CD14-positive monocyte (primary cell): Measurements from ENCODE around the gene MYO18A. TPM values are rescaled to one million over a fixed set of nuclear protein-coding genes. Genes with fewer than 3 reads are reported as not detected.

Experiments
- DNase-seq, 3 donors: peaks; one replicate each; pipeline ENCODE4 v3.0.0-alpha.2; 2011 to 2022
- H2AFZ ChIP-seq: 2 replicates; pipeline ENCODE4 v1.6.0; 2012; ENCODE audit warnings: mild to moderate bottlenecking, low read depth, low read length, inconsistent platforms; ENCODE audit not compliant: insufficient read depth, poor library complexity, severe bottlenecking
- H3K27ac ChIP-seq, 2 donors: 1 replicate in 1 of 2; 2 replicates in 1 of 2; pipeline ENCODE4 v1.5.1; 2012 to 2013; ENCODE audit warnings: low read length in 2 of 2, control low read depth in 1 of 2, inconsistent platforms in 1 of 2, low read depth in 1 of 2, mild to moderate bottlenecking in 1 of 2
- H3K27me3 ChIP-seq, 2 donors: one replicate each; pipeline versions ENCODE4 v1.6.0 to v1.6.1; 2011 to 2013; ENCODE audit warnings: low read length in 2 of 2; ENCODE audit not compliant: control insufficient read depth in 2 of 2, insufficient read depth in 2 of 2
- H3K36me3 ChIP-seq, 2 donors: replicated peaks in 1 of 2; 1 replicate in 1 of 2; 2 replicates in 1 of 2; pipeline versions ENCODE4 v1.5.1 to v1.6.1; 2012 to 2013; ENCODE audit warnings: low read length in 2 of 2, control low read depth in 1 of 2, inconsistent platforms in 1 of 2, mild to moderate bottlenecking in 1 of 2; ENCODE audit not compliant: insufficient read depth in 2 of 2, control insufficient read depth in 1 of 2
- H3K4me1 ChIP-seq, 2 donors: 1 replicate in 1 of 2; 2 replicates in 1 of 2; pipeline versions ENCODE4 v1.5.1 to v1.6.1; 2012 to 2013; ENCODE audit warnings: low read length in 2 of 2, control low read depth in 1 of 2, inconsistent platforms in 1 of 2, mild to moderate bottlenecking in 1 of 2, moderate library complexity in 1 of 2; ENCODE audit not compliant: insufficient read depth in 2 of 2, control insufficient read depth in 1 of 2
- H3K4me2 ChIP-seq: replicated peaks from 2 replicates; pipeline ENCODE3; 2012; ENCODE audit warnings: low read length, moderate library complexity, mild to moderate bottlenecking; ENCODE audit not compliant: poor library complexity, severe bottlenecking; ENCODE audit errors: extremely low read depth
- H3K4me3 ChIP-seq, 3 experiments: fragments of 200-600 bp in 1 of 3; sonication (generic) in 1 of 3; replicated peaks in 1 of 3; 1 replicate in 2 of 3; 2 replicates in 1 of 3; pipeline ENCODE4 v1.5.1; 2011 to 2013; ENCODE audit warnings: low read length in 3 of 3, mild to moderate bottlenecking in 3 of 3, control low read depth in 2 of 3, low read depth in 2 of 3, inconsistent platforms in 1 of 3, moderate library complexity in 1 of 3
- H3K79me2 ChIP-seq: 2 replicates; pipeline ENCODE4 v1.6.0; 2012; ENCODE audit warnings: mild to moderate bottlenecking, control low read depth, inconsistent platforms, low read length, moderate library complexity; ENCODE audit not compliant: insufficient read depth
- H3K9ac ChIP-seq: 2 replicates; pipeline ENCODE4 v1.6.0; 2017; ENCODE audit warnings: low read length, mild to moderate bottlenecking; ENCODE audit not compliant: insufficient read depth, poor library complexity, severe bottlenecking
- H3K9me3 ChIP-seq, 2 donors: replicated peaks in 1 of 2; 1 replicate in 1 of 2; 2 replicates in 1 of 2; pipeline versions ENCODE4 v1.5.1 to v1.6.1; 2012 to 2013; ENCODE audit warnings: low read length in 2 of 2, control low read depth in 1 of 2; ENCODE audit not compliant: control insufficient read depth in 1 of 2, insufficient read depth in 1 of 2
- H4K20me1 ChIP-seq: 2 replicates; pipeline ENCODE4 v1.6.0; 2012; ENCODE audit warnings: mild to moderate bottlenecking, low read length, control low read depth, moderate library complexity; ENCODE audit not compliant: insufficient read depth
- H3K27ac Mint-ChIP-seq, 7 donors: one replicate each; pipeline ENCODE4 v1.8.0; 2020; ENCODE audit warnings: mild to moderate bottlenecking in 7 of 7, mixed read lengths in 7 of 7, moderate library complexity in 6 of 7, inconsistent platforms in 2 of 7
- H3K27me3 Mint-ChIP-seq, 3 donors: one replicate each; pipeline ENCODE4 v1.8.0; 2021 to 2022; ENCODE audit warnings: low read depth in 3 of 3, mild to moderate bottlenecking in 3 of 3, mixed read lengths in 3 of 3, moderate library complexity in 3 of 3, inconsistent platforms in 1 of 3
- H3K36me3 Mint-ChIP-seq, 2 donors: one replicate each; pipeline ENCODE4 v1.8.0; 2020; ENCODE audit warnings: mixed read lengths in 2 of 2, inconsistent platforms in 1 of 2, mild to moderate bottlenecking in 1 of 2
- H3K4me1 Mint-ChIP-seq: one replicate; pipeline ENCODE4 v1.8.0; 2020; ENCODE audit warnings: mild to moderate bottlenecking, mixed read lengths
- H3K4me3 Mint-ChIP-seq, 2 donors: one replicate each; pipeline ENCODE4 v1.8.0; 2020; ENCODE audit warnings: mild to moderate bottlenecking in 2 of 2, mixed read lengths in 2 of 2, moderate library complexity in 1 of 2
- H3K9me3 Mint-ChIP-seq, 7 donors: one replicate each; pipeline ENCODE4 v1.8.0; 2020 to 2022; ENCODE audit warnings: mixed read lengths in 7 of 7, mild to moderate bottlenecking in 6 of 7, moderate library complexity in 6 of 7, inconsistent platforms in 2 of 7
- CTCF ChIP-seq: fragments of 200-600 bp; IDR thresholded peaks from one replicate; pipeline ENCODE4 v1.8.0; 2022; ENCODE audit warnings: antibody characterized with exemption, mild to moderate bottlenecking
- WGBS: methylation state at CpG from one replicate; pipeline ENCODE4 v1.1.5; 2013; ENCODE audit warnings: missing lambda C conversion rate; ENCODE audit not compliant: insufficient coverage; 5-methylcytosine and 5-hydroxymethylcytosine counted together
- intact Hi-C, 2 donors: fragments of 100-400 bp; cut with micrococcal nuclease; formaldehyde crosslinking; loops; one replicate each; pipeline versions ENCODE4 v1.15.0 to v1.15.1; 2023
- polyA plus RNA-seq, 3 donors: library from polyadenylated mRNA; depleted of rRNA in 1 of 3; unstranded in 2 of 3; stranded (reverse) in 1 of 3; fragments of 300-500 nt in 2 of 3; fragments of >200 nt in 1 of 3; fragmentation: Illumina TruSeq in 2 of 3; gene quantifications; 1 replicate in 2 of 3; 2 replicates in 1 of 3; pipeline ENCODE4 v1.2.3, GENCODE V29; 2012 to 2021

The MYO18A gene
- polyA plus RNA-seq, 3 donors: 6.3 to 40.2 (median 11.0) TPM

DNA sequence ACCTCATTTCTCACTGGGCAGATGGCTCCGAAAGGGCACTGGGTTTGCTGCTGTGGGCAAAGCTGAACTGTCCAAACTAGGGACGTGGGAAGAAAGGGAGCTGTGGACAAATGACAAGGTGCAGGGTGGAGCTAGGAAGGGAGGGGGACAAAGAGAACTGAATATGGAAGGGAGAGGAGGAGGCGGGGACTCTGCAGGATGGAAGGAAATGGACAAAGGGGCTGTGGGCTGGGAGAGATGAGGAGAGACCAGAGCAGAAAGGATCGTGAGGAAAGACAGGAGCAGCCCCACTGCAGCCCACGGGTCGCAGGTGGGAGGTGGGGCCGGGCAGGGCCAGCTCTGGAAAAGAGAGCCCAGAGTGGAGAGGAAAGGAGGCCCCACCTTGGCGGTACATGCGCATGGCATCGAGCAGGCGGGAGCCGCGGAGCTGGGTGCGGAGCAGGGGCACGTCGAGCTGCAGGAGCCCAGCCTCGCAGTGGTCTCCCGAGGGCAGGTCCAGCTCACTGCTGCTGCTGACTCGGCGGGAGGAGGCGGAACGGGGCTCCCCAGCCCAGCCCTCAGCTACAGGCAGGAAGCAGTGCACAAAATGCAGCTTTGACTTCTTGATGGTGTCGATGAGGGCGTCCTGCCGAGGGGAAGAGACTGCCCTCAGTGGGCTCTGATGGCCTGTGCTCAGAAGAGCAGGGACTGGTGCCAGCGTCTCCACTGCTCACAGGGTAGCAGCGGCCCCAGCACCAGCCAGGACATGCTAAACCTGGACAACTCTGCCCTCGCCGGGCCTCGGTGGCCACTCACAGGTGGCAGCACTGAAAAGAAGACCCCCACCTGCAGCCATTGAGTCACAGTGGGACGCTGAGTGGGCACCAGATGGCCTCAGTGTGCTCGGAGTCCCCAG, 70.5 kb downstream of the MYO18A start:
- H3K27ac ChIP-seq: no peak overlapping the region
- TF ChIP-seq CTCF: no peak
- no peak overlapping the region for H3K9ac ChIP-seq
- 97% methylated on average over 29 of the region's 32 CpGs for WGBS
- H3K27ac Mint-ChIP-seq: peak overlapping the region in 3 of 7 donors; percentile 16 to 75 (median 19)
- H2AFZ ChIP-seq: no peak overlapping the region
- H3K4me1 Mint-ChIP-seq: peaks cover 25% of the 10 kb centered on the region
- H3K9me3 ChIP-seq: no peaks in the 10 kb centered on the region
- H3K36me3 ChIP-seq: peaks cover 90 to 99% of the 10 kb centered on the region in 2 donors
- peaks cover 75 to 98% of the 10 kb centered on the region in 2 donors for H3K36me3 Mint-ChIP-seq
- no peak for DNase-seq
- H3K4me3 Mint-ChIP-seq: no peak overlapping the region
- peaks cover 13% of the 10 kb centered on the region for H4K20me1 ChIP-seq
- no peaks in the 10 kb centered on the region for H3K9me3 Mint-ChIP-seq
- H3K4me3 ChIP-seq: no peak overlapping the region
- H3K27me3 ChIP-seq: no peaks in the 10 kb centered on the region
- intact Hi-C loops: loop anchor here in 1 of 2 donors (10.0 kb wide), 2 partner anchors 205 to 345 kb away; partner anchors contain the start of gene DHRS13
- H3K4me2 ChIP-seq: no peak overlapping the region
- H3K4me1 ChIP-seq: peaks cover 5 to 31% of the 10 kb centered on the region in 2 donors
- no peaks in the 10 kb centered on the region for H3K27me3 Mint-ChIP-seq
- H3K79me2 ChIP-seq: no peaks in the 10 kb centered on the region

DNA sequence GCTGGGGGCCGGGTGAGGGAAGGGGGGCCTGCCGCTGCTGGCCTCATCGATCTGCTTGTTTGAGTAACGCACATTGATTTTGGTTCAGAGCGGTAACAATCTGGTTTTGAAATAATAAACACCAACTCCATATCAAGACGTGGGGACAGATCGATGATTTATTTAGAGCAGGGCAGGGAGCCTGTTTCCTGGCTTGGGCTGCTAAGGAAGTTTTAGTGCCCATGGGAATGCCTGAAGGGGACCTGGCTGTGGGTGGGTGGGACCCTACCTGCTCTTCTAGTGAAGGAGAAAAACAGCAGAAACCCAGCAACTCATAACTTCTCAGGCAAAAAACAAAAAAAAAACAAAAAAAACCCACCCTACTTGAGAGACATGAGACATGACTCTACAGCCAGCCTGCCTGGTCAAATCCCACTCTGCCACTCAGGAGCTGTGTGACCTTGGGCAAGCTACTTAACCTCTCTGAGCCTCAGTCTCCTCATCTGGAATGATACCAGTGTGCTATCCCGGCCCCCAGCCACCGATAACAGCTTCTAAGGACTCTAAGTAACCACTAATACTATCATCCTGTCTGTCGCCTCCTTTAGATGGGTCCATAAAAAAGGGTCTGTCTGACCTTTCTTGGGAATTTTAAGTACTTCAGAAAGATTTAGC, 71.2 kb downstream of the MYO18A start:
- H3K4me3 Mint-ChIP-seq: no peak overlapping the region
- peaks cover 76 to 98% of the 10 kb centered on the region in 2 donors for H3K36me3 Mint-ChIP-seq
- no peak for TF ChIP-seq CTCF
- WGBS: 95% methylated on average over 4 of the region's 10 CpGs
- Histone ChIP-seq H3K9me3 (no peaks in the 10 kb centered on the region), H3K27me3 (no peaks in the 10 kb centered on the region), H3K79me2 (no peaks in the 10 kb centered on the region), H3K27ac (peak overlapping the region in 1 of 2 donors; percentile 26), H3K36me3 (peaks cover 91 to 99% of the 10 kb centered on the region in 2 donors), H4K20me1 (peaks cover 13% of the 10 kb centered on the region), H3K9ac (no peak overlapping the region), H3K4me1 (peaks cover 3 to 30% of the 10 kb centered on the region in 2 donors), H2AFZ (no peak overlapping the region), H3K4me2 (no peak overlapping the region), H3K4me3 (no peak overlapping the region)
- intact Hi-C loops: no loop called here
- H3K27ac Mint-ChIP-seq: peak overlapping the region in 6 of 7 donors; percentile 16 to 75 (median 31)
- H3K27me3 Mint-ChIP-seq: peaks cover 0 to 1% (median 0%) of the 10 kb centered on the region in 3 donors
- DNase-seq: no peak
- peaks cover 20% of the 10 kb centered on the region for H3K4me1 Mint-ChIP-seq
- H3K9me3 Mint-ChIP-seq: no peaks in the 10 kb centered on the region
